ENCODE results near the gene PDZRN4. TPM values are rescaled to one million over a fixed set of nuclear protein-coding genes. Genes with fewer than 3 reads are reported as not detected.

Gene PDZRN4
- total RNA-seq, 1 experiment from 2014 or later, result not detected

DNA sequence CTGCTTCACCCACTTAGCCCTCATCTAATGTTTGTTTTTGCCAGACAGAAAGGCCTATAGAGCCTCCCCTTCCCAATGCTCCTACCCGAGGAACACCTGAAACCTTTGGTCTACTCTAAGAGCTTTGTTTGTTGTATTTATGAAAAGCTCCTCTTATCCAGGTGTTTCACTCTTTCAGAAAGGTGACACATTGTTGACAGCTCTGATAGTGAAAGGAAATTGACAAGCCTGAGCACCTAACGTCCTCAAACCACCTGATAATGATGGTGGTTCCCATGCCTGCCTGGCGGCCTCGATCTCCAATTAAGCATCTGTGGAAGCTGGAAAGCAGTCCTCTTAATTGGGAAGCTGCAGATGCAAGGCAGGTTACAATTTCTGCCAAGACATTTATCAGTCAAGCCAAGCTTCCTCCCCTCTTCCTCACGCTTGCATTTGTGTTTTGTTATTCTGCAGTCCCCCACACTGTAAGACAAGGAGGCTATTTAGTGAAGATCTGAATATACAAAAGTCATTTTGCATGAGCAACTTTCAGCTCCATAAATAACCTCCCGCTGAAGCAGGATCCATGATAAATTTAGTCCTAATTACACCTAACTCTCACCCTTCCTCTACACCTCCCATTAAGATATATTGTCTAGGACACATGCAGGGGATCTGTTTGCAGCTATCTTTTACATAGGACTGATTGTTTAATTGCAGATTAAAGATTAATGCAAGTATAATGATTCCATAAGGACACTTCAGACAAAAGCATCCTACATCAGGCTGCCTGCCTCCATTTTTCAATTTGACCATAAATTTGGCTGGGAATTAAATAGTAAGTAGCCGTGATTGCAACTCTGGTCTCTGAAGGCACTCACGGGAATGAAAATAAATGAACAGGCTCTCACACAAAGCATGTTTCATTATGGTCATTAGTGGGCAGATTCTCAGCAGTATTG is 288.6 kb downstream of the PDZRN4 start:
- Histone ChIP-seq H3K27me3 (replicated peaks; ENCODE audit: insufficient read depth, low read depth, low read length, poor library complexity) (no peaks in the 10 kb centered on the region), H3K27ac (ENCODE audit: low read depth, low read length, poor library complexity, severe bottlenecking) (no peak overlapping the region), H3K36me3 (ENCODE audit: insufficient read depth, low read length, poor library complexity, severe bottlenecking) (no peaks in the 10 kb centered on the region), H3K4me3 (ENCODE audit: low read depth, low read length, poor library complexity, severe bottlenecking) (no peak overlapping the region), H3K9me3 (ENCODE audit: low read depth, low read length, poor library complexity, severe bottlenecking) (no peaks in the 10 kb centered on the region), H3K4me1 (ENCODE audit: insufficient read depth, low read length, poor library complexity, severe bottlenecking) (peaks cover 7% of the 10 kb centered on the region)
- ChIA-PET CTCF (no interaction called here), POLR2A (ENCODE audit: low non-redundant PET) (no interaction called here)
- intact Hi-C loops (cut with micrococcal nuclease; ENCODE audit: unreplicated experiment), result loop anchor here (10.0 kb wide), 1 partner anchor 58 kb away; no protein-coding TSS in a partner anchor
- BruUV-seq (replicated peaks), result no TSS peak
- no peak for DNase-seq (ENCODE audit: low spot score)
- TF ChIP-seq, protein P1, sequence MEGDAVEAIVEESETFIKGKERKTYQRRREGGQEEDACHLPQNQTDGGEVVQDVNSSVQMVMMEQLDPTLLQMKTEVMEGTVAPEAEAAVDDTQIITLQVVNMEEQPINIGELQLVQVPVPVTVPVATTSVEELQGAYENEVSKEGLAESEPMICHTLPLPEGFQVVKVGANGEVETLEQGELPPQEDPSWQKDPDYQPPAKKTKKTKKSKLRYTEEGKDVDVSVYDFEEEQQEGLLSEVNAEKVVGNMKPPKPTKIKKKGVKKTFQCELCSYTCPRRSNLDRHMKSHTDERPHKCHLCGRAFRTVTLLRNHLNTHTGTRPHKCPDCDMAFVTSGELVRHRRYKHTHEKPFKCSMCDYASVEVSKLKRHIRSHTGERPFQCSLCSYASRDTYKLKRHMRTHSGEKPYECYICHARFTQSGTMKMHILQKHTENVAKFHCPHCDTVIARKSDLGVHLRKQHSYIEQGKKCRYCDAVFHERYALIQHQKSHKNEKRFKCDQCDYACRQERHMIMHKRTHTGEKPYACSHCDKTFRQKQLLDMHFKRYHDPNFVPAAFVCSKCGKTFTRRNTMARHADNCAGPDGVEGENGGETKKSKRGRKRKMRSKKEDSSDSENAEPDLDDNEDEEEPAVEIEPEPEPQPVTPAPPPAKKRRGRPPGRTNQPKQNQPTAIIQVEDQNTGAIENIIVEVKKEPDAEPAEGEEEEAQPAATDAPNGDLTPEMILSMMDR (conservative IDR thresholded peaks at IDR 0.05; ENCODE audit: low read depth, low read length), result no peak
- no peak for TF ChIP-seq EZH2 (IDR thresholded peaks at IDR 0.05; ENCODE audit: borderline replicate concordance, low read depth, low read length, poor library complexity, severe bottlenecking)

DNA sequence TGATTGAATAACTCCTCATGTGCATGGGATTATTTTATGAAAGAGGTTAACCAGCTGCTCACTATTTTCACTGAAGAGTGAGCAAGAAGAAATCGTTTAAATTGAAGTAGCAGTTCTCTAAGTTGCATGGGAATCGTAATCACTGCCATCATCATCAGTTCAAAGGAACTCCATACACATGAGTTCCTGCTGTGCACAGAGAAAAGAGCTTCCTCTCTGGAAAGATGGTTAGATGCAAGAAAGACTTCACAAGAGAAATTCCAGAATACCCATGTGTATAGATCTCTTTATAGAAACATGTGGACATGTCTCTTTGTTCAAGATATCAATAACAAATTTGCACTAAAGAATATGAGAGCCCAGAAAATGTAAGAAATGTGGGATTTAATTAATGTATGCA is 291.3 kb downstream of the PDZRN4 start:
- no peaks in the 10 kb centered on the region for H3K36me3 ChIP-seq (ENCODE audit: insufficient read depth, low read length, poor library complexity, severe bottlenecking)
- H3K27me3 ChIP-seq (replicated peaks; ENCODE audit: insufficient read depth, low read depth, low read length, poor library complexity), result no peaks in the 10 kb centered on the region
- no TSS peak for BruUV-seq (replicated peaks)
- intact Hi-C loops (cut with micrococcal nuclease; ENCODE audit: unreplicated experiment), result loop anchor here (10.0 kb wide), 1 partner anchor 55 kb away; no protein-coding TSS in a partner anchor
- H3K9me3 ChIP-seq (ENCODE audit: low read depth, low read length, poor library complexity, severe bottlenecking), result no peaks in the 10 kb centered on the region
- peaks cover 7% of the 10 kb centered on the region for H3K4me1 ChIP-seq (ENCODE audit: insufficient read depth, low read length, poor library complexity, severe bottlenecking)
- H3K4me3 ChIP-seq (ENCODE audit: low read depth, low read length, poor library complexity, severe bottlenecking), result no peak overlapping the region
- ChIA-PET CTCF (no interaction called here), POLR2A (ENCODE audit: low non-redundant PET) (no interaction called here)
- no peak overlapping the region for H3K27ac ChIP-seq (ENCODE audit: low read depth, low read length, poor library complexity, severe bottlenecking)
- peak; percentile 72 for DNase-seq (ENCODE audit: low spot score)
- no peak for TF ChIP-seq EZH2 (IDR thresholded peaks at IDR 0.05; ENCODE audit: borderline replicate concordance, low read depth, low read length, poor library complexity, severe bottlenecking)
- TF ChIP-seq, protein P1 (conservative IDR thresholded peaks at IDR 0.05; ENCODE audit: low read depth, low read length), result no peak

DNA sequence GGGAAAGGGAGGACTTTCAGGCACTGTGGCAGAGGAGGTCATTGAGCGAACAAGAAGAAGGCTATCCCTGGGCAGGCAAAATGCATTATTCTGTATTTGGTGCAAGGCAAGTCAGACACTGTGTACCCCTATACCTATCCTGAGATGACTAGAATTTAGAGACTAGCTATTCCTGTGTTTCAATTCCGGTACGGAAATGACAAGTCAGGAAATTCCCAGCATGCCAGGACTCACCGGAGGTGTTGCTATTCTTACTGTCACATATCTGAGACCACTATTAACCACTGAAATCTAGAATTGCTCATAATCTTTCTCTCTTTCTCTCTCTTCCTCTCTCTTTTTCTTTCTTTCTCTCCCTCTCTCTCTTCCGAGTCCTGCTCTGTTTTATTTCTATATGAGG is 297.1 kb downstream of the PDZRN4 start:
- Histone ChIP-seq H3K27ac (ENCODE audit: low read depth, low read length, poor library complexity, severe bottlenecking) (no peak overlapping the region), H3K4me1 (ENCODE audit: insufficient read depth, low read length, poor library complexity, severe bottlenecking) (no peaks in the 10 kb centered on the region), H3K9me3 (ENCODE audit: low read depth, low read length, poor library complexity, severe bottlenecking) (no peaks in the 10 kb centered on the region), H3K27me3 (replicated peaks; ENCODE audit: insufficient read depth, low read depth, low read length, poor library complexity) (no peaks in the 10 kb centered on the region), H3K36me3 (ENCODE audit: insufficient read depth, low read length, poor library complexity, severe bottlenecking) (no peaks in the 10 kb centered on the region), H3K4me3 (ENCODE audit: low read depth, low read length, poor library complexity, severe bottlenecking) (no peak overlapping the region)
- no TSS peak for BruUV-seq (replicated peaks)
- no peak for DNase-seq (ENCODE audit: low spot score)
- ChIA-PET CTCF (no interaction called here), POLR2A (ENCODE audit: low non-redundant PET) (no interaction called here)
- no peak for TF ChIP-seq EZH2 (IDR thresholded peaks at IDR 0.05; ENCODE audit: borderline replicate concordance, low read depth, low read length, poor library complexity, severe bottlenecking)
- intact Hi-C loops (cut with micrococcal nuclease; ENCODE audit: unreplicated experiment), result no loop called here
